ENCODE results near the gene SEPTIN1.
"Not testable (repeated sequence)": the region's sequence is repeated elsewhere in the genome, so short reads cannot be mapped to it uniquely, and the experiment has no call there.

SEPTIN1 gene

DNA sequence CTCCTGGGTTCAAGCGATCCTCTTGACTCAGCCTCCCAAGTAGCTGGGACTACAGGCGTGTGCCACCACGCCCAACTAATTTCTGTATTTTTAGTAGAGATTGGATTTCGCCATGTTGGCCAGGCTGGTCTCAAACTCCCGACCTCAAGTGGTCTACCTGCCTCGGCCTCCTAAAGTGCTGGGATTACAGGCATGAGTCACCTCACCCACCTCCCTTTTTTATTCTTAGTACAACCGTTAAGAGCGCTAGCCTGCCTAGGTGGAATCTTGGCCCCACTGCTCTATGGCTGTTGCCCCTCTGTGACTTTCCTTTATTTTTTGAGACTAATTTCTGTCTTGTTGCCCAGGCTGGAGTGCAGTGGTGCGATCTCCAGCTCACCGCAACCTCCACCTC lies 44.4 kb downstream of the SEPTIN1 start:
- DNase-seq, result not testable (repeated sequence)

DNA sequence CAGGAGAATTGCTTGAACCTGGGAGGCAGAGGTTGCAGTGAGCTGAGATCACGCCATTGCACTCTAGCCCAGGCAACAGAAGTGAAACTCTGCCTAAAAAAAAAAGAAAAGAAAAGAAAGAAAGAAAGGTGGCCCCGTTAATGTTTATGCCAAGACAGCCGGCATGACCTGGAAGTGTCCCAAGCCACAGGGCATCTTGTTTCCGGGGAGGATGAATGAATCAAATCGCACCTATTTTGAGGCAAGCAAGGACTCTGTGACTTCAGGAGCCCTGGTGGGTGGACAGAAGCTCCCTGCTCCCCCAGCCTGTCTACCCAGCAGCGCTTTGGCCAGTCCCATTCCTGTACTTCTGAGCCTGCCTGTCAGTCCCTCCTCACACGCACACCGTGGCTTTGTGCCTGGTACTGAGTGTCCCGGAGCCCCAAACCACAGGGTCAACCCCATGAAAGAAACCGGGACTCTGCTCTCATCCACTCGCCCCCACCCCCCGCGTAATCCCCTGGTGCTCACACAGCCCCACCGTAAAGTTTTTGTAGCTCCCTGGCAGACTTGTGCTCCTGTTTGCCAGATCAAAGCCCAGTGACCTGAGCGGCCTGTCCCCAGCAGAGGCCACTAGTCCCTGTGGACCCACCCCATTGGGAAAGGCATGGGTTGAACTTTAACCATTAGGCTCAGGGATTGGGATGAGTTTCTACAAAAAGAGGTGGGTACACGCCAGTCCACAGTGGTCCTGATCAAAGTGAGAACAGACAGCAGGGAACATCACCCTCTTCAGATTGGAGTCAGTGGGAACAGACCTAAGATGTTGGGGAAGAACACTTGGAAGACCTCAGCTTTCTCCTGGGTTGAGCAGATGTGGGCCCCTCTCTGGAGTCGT lies 46.5 kb downstream of the SEPTIN1 start:
- no peak for DNase-seq

DNA sequence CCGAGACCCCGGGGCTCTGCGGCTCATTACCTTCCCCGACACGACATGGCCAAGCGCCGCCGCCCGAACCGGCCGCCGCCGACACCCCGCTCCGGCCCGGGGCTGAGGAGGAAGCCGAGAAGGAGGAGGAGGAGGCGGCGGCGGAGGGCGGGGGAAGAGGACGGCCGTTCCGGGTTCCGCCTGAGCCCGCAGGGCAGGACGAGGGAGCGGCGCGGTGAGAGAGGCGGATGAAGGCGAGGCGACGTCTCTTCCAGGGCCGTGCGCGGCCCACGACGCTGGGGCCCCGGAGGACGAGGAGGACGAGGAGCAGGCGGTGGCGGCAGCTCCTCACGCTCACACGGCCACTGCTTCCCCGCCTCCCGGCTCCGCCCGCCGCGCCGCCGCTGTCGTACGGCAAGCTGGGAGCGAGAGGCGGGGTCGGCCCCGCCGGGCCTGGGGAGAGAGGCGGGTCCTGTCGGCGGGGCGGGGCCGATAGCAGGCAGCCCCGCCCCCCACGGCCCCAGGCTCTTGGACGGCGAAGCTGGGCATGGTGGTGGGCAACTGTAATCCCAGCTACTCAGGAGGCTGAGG lies 47.2 kb downstream of the SEPTIN1 start:
- DNase-seq, result peak; percentile 57

DNA sequence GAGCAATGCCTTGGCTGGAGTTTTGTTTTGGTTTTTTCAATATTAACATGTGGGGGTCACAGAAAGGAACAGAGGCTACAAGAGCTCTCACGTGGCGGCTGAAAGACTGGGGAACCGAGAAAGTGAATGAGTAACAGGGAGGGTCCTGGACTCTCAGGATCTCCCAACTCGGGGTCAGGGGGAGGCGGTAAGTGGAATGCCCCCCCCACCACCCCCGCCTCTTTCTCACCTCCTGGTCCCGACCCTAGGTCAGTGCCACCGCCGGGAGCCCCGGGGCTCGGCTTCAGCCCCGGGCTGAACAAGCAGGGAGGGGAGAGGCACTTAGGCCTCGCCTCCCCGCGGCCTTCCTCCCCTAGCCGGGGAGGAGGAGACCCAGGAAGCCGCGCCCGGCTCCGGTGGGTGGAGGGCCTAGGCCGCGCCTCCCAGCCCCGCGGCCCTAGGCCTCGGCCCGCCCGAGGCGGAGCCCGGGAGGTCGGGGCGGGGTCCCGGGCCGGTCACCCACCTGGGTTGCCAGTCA lies 47.8 kb downstream of the SEPTIN1 start:
- DNase-seq, result peak; percentile 12
